ENCODE results near the gene KRTCAP2.
"Not testable (repeated sequence)": the region's sequence is repeated elsewhere in the genome, so short reads cannot be mapped to it uniquely, and the experiment has no call there.

Gene KRTCAP2

GRCh38 chr1:155169541-155169940 is 3.6 kb downstream of the KRTCAP2 start:
- Mint-ChIP-seq H3K9me3 (no peaks in the 10 kb centered on the region), H3K27me3 (peaks cover 7% of the 10 kb centered on the region), H3K27ac (peak overlapping the region in 1 of 2 donors; percentile 50), H3K4me1 (peaks cover 47% of the 10 kb centered on the region), H3K4me3 (no peak overlapping the region)
- no peak for DNase-seq
- no peak for ATAC-seq

GRCh38 chr1:155168456-155169210 is 4.5 kb downstream of the KRTCAP2 start:
- peaks cover 7% of the 10 kb centered on the region for H3K27me3 Mint-ChIP-seq
- ATAC-seq, result no peak
- H3K27ac Mint-ChIP-seq, result no peak overlapping the region
- peaks cover 38% of the 10 kb centered on the region for H3K4me1 Mint-ChIP-seq
- no peaks in the 10 kb centered on the region for H3K9me3 Mint-ChIP-seq
- DNase-seq, result no peak
- no peak overlapping the region for H3K4me3 Mint-ChIP-seq

- Mint-ChIP-seq H3K4me1 (peaks cover 32% of the 10 kb centered on the region), H3K27ac (peak overlapping the region in 1 of 2 donors; percentile 30), H3K4me3 (peak overlapping the region in 1 of 2 donors; percentile 85)
- not testable (repeated sequence) for ATAC-seq, H3K9me3 Mint-ChIP-seq, DNase-seq, H3K27me3 Mint-ChIP-seq
Observed at GRCh38 chr1:155168105-155168445, 5.0 kb downstream of the KRTCAP2 start.

GRCh38 chr1:155167166-155168104 is 5.7 kb downstream of the KRTCAP2 start:
- Mint-ChIP-seq H3K4me1 (peaks cover 31% of the 10 kb centered on the region), H3K27ac (peak overlapping the region; percentile 22 to 82), H3K4me3 (peak overlapping the region; percentile 74 to 85), H3K27me3 (peaks cover 7% of the 10 kb centered on the region), H3K9me3 (no peaks in the 10 kb centered on the region)
- peak; percentile 86 for ATAC-seq
- peak; percentile 85 to 87 for DNase-seq

- ATAC-seq (peak; percentile 24), DNase-seq (no peak)
- peaks cover 7% of the 10 kb centered on the region for H3K27me3 Mint-ChIP-seq
- no peaks in the 10 kb centered on the region for H3K9me3 Mint-ChIP-seq
- peak overlapping the region; percentile 46 to 88 for H3K27ac Mint-ChIP-seq
- peak overlapping the region; percentile 74 to 85 for H3K4me3 Mint-ChIP-seq
- peaks cover 24% of the 10 kb centered on the region for H3K4me1 Mint-ChIP-seq
Observed at GRCh38 chr1:155166471-155167165, 6.5 kb downstream of the KRTCAP2 start.

GRCh38 chr1:155166051-155166470 is 7.0 kb downstream of the KRTCAP2 start:
- Mint-ChIP-seq H3K9me3 (no peaks in the 10 kb centered on the region), H3K4me1 (peaks cover 18% of the 10 kb centered on the region), H3K4me3 (no peak overlapping the region), H3K27me3 (peaks cover 7% of the 10 kb centered on the region), H3K27ac (no peak overlapping the region)
- no peak for ATAC-seq
- no peak for DNase-seq

- ATAC-seq, H3K27ac Mint-ChIP-seq, H3K27me3 Mint-ChIP-seq, H3K9me3 Mint-ChIP-seq, H3K4me3 Mint-ChIP-seq, DNase-seq: not testable (repeated sequence)
- peaks cover 17% of the 10 kb centered on the region for H3K4me1 Mint-ChIP-seq
Observed at GRCh38 chr1:155164625-155165024, 8.5 kb downstream of the KRTCAP2 start.

- H3K27ac Mint-ChIP-seq, H3K9me3 Mint-ChIP-seq, ATAC-seq, H3K4me3 Mint-ChIP-seq, H3K27me3 Mint-ChIP-seq, DNase-seq: not testable (repeated sequence)
- H3K4me1 Mint-ChIP-seq, result peaks cover 17% of the 10 kb centered on the region
Observed at GRCh38 chr1:155163785-155164184, 9.3 kb downstream of the KRTCAP2 start.

- ATAC-seq, H3K4me3 Mint-ChIP-seq, H3K27ac Mint-ChIP-seq, H3K27me3 Mint-ChIP-seq, DNase-seq, H3K9me3 Mint-ChIP-seq: not testable (repeated sequence)
- peaks cover 11% of the 10 kb centered on the region for H3K4me1 Mint-ChIP-seq
Observed at GRCh38 chr1:155162631-155163030, 10.5 kb downstream of the KRTCAP2 start.

GRCh38 chr1:155160128-155160527 is 13.0 kb downstream of the KRTCAP2 start:
- Mint-ChIP-seq H3K9me3 (no peaks in the 10 kb centered on the region), H3K4me1 (no peaks in the 10 kb centered on the region), H3K27me3 (peaks cover 5% of the 10 kb centered on the region), H3K4me3 (no peak overlapping the region), H3K27ac (no peak overlapping the region)
- DNase-seq (no peak), ATAC-seq (no peak)

- Mint-ChIP-seq H3K9me3 (no peaks in the 10 kb centered on the region), H3K27me3 (peaks cover 9% of the 10 kb centered on the region), H3K4me1 (no peaks in the 10 kb centered on the region), H3K27ac (peak overlapping the region in 1 of 2 donors; percentile 61), H3K4me3 (no peak overlapping the region)
- no peak for DNase-seq
- no peak for ATAC-seq
Observed at GRCh38 chr1:155158991-155159390, 14.1 kb downstream of the KRTCAP2 start.

- not testable (repeated sequence) for H3K27ac Mint-ChIP-seq, DNase-seq, H3K4me3 Mint-ChIP-seq, H3K4me1 Mint-ChIP-seq, H3K9me3 Mint-ChIP-seq, ATAC-seq
- peaks cover 10% of the 10 kb centered on the region for H3K27me3 Mint-ChIP-seq
Observed at GRCh38 chr1:155155996-155156643, 17.0 kb downstream of the KRTCAP2 start.

GRCh38 chr1:155145491-155145890 is 27.6 kb downstream of the KRTCAP2 start:
- peaks cover 27% of the 10 kb centered on the region for H3K27me3 Mint-ChIP-seq
- no peaks in the 10 kb centered on the region for H3K4me1 Mint-ChIP-seq
- H3K27ac Mint-ChIP-seq, result no peak overlapping the region
- no peak overlapping the region for H3K4me3 Mint-ChIP-seq
- no peak for DNase-seq
- no peaks in the 10 kb centered on the region for H3K9me3 Mint-ChIP-seq
- no peak for ATAC-seq

GRCh38 chr1:155141749-155142148 is 31.4 kb downstream of the KRTCAP2 start:
- H3K27ac Mint-ChIP-seq, result no peak overlapping the region
- ATAC-seq (no peak), DNase-seq (no peak)
- peaks cover 25% of the 10 kb centered on the region for H3K4me1 Mint-ChIP-seq
- H3K27me3 Mint-ChIP-seq, result peaks cover 14% of the 10 kb centered on the region
- no peak overlapping the region for H3K4me3 Mint-ChIP-seq
- no peaks in the 10 kb centered on the region for H3K9me3 Mint-ChIP-seq

- H3K27me3 Mint-ChIP-seq, result peaks cover 4% of the 10 kb centered on the region
- peak overlapping the region; percentile 92 for H3K4me3 Mint-ChIP-seq
- H3K27ac Mint-ChIP-seq, result peak overlapping the region; percentile 91 to 95
- H3K9me3 Mint-ChIP-seq, result no peaks in the 10 kb centered on the region
- H3K4me1 Mint-ChIP-seq, result peaks cover 28% of the 10 kb centered on the region
- ATAC-seq (no peak), DNase-seq (no peak)
Observed at GRCh38 chr1:155140630-155140953, 32.5 kb downstream of the KRTCAP2 start.
